HT-29 (cell line): Measurements from ENCODE around the gene SRSF7. TPM values are rescaled to one million over a fixed set of nuclear protein-coding genes. Genes with fewer than 3 reads are reported as not detected.
"Not testable (repeated sequence)": the region's sequence is repeated elsewhere in the genome, so short reads cannot be mapped to it uniquely, and the experiment has no call there.

Experiments
- DNase-seq: peaks from one replicate; pipeline ENCODE4 v3.0.0-alpha.2; 2015; ENCODE audit warnings: low spot score
- total RNA-seq: library from RNA; depleted of rRNA; stranded (reverse); fragments of >200 nt; shearing (Covaris generic); gene quantifications from 2 replicates; pipeline ENCODE4 v1.2.3, GENCODE V29; 2014; rRNA removed

SRSF7 gene
- 124 and 133 TPM in 2 replicates for total RNA-seq

- peak; percentile 99 for DNase-seq
Measured at GRCh38 chr2:38750891-38751595, at the start of gene SRSF7. TSS of gene SRSF7 (minus strand) at chr2:38751361. CDS start at chr2:38751256, 105 bp downstream.

DNA sequence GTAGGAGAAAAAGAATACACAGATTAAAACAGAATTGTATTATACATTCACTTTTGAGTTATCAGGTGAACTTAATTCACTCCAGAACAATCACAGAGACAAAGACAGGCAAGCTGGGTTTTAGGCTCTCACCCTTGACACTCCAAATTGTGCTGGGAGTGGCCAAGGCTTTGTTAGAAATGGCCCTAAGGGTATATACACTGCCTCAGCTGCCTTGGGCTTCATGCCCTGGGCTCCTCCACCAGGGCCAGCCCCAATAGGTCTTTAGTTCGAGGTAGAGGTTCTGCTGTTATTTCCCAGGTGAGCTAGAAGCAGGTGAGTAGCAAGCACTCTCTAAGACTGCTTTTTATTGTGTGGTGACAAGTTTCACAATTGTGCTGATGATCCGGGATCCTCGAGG lies 46.8 kb upstream of the SRSF7 start:
- DNase-seq, result no peak

DNA sequence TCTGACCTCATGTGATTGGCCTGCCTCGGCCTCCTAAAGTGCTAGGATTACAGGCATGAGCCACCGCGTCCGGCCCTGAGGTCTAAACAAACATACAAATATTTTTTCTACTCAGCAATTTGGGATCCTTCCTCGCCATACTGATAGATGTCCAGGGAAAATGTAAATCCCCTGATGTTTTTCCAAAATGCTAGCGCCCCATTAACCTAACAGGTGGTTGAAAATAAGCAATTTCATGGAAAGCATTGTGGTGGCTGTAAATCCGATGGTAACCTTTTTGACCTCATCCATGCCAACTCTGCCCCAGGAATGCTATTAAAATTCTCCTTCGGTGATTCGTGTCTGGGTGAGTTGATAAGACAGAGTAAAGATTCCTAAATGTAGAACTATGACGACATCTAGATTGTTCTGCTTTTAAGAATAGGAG lies 46.1 kb upstream of the SRSF7 start:
- DNase-seq, result no peak

DNA sequence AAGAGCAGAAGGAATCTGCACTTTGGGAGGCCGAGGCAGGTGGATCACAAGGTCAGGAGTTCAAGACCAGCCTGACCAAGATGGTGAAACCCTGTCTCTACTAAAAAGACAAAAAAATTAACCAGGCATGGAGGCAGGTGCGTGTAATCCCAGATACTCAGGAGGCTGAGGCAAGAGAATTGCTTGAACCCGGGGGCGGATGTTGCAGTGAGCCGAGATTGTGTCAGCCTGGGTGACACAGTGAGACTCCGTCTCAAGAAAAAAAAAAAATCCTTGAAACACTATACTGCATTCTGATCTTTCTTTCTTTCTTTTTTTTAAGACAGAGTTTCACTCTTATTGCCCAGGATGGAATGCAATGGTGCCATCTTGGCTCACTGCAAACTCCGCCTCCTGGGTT lies 43.9 kb upstream of the SRSF7 start:
- DNase-seq, result not testable (repeated sequence)

DNA sequence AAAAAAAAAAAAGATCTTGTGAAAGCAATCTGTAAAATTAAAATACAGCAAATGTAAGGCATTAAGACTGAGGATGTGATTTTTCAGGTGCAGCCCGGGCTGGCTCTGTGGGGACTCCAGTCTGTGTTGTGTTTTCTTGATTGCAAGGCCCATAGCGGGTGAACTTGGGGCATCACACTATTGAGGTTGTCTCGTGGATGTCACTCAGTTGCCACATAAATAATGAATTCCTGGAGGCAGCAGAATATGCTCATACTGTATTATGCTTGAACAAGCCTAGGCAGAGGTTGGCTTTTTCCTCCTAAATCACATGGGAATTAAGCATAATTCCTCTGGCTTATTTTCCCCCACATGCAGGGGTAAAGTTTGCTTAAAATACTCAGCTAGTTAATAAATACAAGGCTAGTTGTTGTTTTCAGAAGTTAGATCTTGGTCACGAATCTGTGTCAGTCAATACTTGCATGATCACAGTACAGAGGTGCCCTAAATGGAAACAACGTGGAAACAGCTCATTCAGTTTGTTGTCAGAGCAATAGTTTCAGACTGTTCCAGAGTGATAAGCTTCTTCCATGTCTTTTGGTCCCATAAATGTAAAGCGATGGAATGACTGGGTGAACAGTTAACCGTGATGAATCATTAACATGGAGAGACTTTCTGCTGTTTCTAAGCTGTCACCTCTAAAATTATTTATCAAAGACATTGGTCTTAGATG lies 43.2 kb upstream of the SRSF7 start:
- no peak for DNase-seq

- DNase-seq, result no peak
Measured at GRCh38 chr2:38793511-38793910, 42.4 kb upstream of the SRSF7 start.

DNA sequence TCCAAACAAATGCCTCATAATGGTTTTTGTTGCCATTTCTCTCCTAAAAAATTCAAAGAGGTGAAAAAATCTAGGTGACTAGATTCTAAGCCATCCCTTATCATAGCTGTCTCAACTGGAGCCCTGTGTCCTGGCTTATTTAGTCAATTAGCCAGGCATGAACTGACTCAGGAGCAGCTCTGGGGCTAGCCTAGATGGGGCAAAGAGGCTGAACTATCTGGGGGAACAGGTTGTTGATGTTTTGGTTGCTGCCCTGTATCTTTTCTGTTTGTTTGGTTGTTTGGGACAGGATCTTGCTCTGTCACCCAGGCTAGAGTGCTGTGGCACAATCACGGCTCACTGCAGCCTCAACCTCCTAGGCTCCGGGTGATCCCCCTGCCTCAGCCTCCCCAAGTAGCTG lies 41.6 kb upstream of the SRSF7 start:
- DNase-seq, result no peak

GRCh38 chr2:38792321-38792720 lies 41.2 kb upstream of the SRSF7 start:
- not testable (repeated sequence) for DNase-seq

- DNase-seq, result no peak
Measured at GRCh38 chr2:38791744-38792143, 40.6 kb upstream of the SRSF7 start.

DNA sequence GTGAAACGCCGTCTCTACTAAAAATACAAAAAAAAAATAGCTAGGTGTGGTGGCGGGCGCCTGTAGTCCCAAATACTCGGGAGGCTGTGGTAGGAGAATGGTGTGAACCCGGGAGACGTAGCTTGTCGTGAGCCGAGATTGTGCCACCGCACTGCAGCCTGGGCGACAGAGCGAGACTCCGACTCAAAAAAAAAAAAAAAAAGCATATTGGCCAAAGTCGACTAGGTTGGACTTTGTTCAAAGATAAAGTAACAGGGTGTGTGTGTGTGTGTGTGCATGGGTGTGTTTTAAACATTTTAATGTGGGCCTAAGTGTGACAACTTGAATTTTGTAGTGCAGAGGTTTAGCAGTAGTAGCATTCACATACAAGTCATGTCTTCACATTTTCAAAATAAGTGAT lies 38.5 kb upstream of the SRSF7 start:
- DNase-seq, result no peak

DNA sequence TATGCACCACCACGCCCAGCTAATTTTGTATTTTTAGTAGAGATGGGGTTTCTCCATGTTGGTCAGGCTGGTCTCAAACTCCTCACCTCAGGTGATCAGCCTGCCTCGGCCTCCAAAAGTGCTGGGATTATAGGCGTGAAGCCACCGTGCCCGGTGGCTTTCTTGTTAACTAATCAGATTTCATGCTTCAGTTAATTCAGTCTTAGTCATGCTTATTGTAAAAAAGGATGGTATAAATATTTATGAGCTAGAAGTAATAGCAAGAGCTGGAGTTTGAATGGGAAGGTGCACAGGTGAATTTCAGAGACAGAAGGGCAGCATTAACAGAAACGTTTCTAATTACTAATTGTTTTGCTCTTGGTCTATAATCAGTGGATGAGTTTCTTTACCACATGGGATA lies 37.1 kb upstream of the SRSF7 start:
- no peak for DNase-seq

DNA sequence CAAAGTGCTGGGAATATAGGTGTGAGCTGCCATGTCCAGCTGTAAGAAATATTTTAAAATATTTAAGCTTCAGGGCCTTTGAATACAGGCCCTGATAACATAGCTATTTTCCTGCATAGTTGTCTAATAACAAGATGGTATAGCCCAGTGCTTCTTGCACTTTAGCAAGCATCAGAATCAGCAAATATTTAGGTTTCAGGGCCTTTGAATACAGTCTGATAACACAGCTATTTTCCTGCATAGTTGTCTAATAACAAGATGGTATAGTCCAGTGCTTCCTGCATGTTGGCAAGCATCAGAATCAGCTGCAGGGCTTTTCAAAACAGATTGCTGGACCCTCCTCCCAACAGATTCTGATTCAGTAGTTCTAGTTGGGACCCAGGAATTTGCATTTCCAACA lies 32.4 kb upstream of the SRSF7 start:
- DNase-seq, result no peak

DNA sequence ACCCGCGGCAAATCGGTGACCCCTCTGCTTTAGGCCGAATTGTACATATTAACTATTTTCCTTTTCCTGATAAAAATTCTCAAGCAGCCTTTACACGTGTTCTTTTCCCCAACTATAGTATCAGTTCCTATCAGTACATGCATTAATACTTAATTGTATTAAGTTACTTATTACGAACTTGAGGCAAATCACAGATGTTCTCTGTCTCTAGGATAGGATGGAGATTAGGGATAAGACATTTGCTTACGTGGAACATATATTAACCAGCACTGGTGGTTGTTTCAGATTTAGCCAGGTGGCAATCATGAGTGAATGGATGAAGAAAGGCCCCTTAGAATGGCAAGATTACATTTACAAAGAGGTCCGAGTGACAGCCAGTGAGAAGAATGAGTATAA lies 27.5 kb upstream of the SRSF7 start:
- DNase-seq, result no peak

DNA sequence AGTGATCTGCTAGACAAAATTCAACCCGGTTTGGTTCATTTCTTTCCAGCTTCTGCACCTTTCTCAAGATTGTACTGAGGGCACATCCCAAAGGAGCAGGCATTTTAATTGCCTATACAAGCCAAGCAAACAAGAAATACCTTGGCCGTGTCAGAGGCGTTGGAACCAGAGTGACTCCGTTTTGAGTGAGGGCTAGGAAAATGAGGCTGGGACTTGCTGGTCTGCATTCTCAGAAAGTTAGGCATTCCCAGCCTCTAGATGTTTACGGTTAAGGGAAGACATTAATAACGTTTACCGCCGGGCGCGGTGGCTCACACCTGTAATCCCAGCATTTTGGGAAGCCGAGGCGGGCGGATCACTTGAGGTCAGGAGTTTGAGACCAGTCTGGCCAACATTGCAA lies 25.4 kb upstream of the SRSF7 start:
- no peak for DNase-seq

- no peak for DNase-seq
Measured at GRCh38 chr2:38775921-38776225, 24.7 kb upstream of the SRSF7 start.

GRCh38 chr2:38775097-38775920 lies 24.1 kb upstream of the SRSF7 start:
- DNase-seq, result no peak

DNA sequence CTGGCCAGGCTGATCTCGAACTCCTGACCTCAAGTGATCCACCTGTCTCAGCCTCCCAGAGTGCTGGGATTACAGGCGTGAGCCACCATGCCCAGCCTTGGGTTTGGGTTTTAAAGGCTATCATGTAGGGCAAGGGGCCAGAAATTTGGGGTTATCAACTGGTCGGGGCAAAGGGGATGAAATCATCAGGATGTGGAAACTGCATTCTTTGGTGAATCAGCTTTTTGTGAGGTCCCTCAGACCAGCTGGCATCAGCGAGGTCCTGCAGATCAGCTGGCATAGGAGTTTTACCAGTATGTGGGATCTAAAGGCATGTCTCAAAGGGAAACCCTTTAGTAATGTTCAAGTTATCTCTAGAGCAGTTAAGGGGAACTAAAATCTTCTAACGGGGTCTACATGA lies 20.5 kb upstream of the SRSF7 start:
- no peak for DNase-seq

DNA sequence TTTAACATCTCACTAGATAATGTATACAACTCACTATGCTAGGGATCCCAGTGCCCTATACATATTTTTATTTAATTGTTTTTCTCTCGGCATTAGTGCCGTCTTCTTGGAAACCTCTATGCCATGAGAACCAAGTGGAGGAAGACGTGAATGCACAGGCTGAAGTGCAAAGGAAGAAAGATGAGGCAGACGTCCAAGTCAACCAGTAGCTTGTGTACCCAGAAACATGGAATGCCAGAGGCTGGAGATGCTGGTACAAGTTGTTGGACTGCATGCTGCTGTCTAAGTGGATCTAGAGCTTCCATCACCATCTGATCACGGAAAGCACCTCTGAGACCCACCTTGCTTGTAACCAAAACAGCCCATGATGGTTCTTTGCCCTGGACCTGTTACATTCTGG lies 14.4 kb upstream of the SRSF7 start:
- no peak for DNase-seq

- no peak for DNase-seq
Measured at GRCh38 chr2:38765149-38765548, 14.0 kb upstream of the SRSF7 start.

GRCh38 chr2:38763728-38764127 lies 12.6 kb upstream of the SRSF7 start:
- DNase-seq, result no peak

GRCh38 chr2:38763228-38763627 lies 12.1 kb upstream of the SRSF7 start:
- no peak for DNase-seq

DNA sequence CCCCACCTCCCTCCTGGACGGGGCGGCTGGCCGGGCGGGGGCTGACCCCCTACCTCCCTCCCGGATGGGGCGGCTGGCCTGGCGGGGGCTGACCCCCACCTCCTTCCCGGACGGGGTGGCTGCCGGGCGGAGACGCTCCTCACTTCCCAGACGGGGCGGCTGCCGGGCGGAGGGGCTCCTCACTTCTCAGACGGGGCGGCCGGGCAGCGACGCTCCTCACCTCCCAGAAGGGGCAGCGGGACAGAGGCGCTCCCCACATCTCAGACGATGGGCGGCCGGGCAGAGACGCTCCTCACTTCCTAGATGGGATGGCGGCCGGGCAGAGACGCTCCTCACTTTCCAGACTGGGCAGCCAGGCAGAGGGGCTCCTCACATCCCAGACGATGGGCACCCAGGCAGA lies 4.7 kb upstream of the SRSF7 start:
- DNase-seq, result not testable (repeated sequence)

DNA sequence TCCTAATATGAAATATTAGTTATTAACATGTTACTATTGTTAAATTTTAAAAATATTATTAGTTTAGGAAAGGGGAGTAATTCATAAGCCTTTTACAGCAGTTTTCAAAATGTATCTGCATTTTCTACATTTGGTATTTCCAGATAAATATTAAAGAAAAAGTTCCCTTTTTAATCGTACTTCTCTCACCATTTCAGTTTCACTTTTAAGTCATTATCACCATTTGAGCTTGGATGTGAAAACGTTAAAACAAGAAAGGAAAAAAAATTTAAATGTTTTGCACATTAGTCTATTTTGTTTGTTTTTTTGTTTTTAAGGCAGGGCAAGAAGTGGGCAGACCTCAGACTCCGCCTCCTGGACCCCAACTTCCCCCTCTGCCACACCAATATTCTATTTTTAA lies 3.3 kb upstream of the SRSF7 start:
- DNase-seq, result no peak
